GM19467 (cell line): ENCODE results near the gene CYP2W1.

Experiments used
- ATAC-seq: cut with Tn5 transposase; IDR thresholded peaks from one replicate; pipeline ENCODE4 v1.9.1; 2021; ENCODE audit warnings: mild to moderate bottlenecking, moderate library complexity; ENCODE audit not compliant: unreplicated experiment

The CYP2W1 gene

DNA sequence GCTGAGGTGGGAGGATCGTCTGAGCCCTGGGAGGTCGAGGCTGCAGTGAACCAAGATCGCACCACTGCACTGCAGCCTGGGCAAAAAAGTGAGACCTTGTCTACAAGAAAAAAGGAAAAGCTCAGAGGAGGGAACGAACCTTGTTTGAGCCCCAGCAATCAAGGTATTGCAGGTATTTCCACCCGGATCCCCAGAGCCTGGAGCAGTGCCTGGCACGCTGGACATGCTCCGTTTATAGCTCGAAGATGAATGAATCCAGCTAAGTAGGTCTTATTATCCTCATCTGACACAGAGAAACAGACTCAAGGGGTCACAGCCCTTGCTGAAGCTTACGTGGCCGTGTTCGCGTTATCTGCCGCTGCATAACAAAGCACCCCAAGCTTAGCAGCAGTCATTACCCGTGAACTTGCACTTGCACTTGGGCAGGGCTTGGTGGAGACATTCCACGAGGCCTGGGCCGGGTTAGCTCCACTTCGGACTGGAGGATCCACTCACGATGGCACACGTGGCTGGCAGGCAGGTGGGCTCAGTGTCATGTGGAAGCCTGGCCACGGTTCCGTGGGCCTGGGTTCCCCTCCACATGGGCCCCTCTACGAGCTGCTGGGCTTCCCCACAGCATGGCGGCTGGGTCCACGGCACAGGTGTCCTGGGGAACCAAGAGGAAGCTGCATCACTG is 4.4 kb upstream of the CYP2W1 start:
- ATAC-seq, result no peak

DNA sequence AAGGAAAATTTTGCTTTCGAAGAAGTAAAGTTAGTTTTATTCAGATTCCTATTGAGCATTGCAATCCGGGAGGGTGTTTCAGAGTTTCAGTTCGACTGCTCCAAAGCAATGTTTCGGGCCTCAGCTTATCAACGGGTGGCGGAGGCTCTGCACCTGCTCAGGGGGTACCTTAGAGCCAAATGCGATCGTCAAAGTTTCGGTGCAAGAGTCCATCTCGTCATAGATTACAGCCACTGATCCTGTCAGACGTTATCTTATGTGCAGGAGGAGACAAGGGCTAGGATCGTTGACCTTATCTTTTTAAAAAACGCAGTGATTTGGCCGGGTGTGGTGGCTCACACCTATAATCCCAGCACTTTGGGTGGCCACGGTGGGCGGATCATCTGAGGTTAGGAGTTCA is 3.8 kb upstream of the CYP2W1 start:
- no peak for ATAC-seq

DNA sequence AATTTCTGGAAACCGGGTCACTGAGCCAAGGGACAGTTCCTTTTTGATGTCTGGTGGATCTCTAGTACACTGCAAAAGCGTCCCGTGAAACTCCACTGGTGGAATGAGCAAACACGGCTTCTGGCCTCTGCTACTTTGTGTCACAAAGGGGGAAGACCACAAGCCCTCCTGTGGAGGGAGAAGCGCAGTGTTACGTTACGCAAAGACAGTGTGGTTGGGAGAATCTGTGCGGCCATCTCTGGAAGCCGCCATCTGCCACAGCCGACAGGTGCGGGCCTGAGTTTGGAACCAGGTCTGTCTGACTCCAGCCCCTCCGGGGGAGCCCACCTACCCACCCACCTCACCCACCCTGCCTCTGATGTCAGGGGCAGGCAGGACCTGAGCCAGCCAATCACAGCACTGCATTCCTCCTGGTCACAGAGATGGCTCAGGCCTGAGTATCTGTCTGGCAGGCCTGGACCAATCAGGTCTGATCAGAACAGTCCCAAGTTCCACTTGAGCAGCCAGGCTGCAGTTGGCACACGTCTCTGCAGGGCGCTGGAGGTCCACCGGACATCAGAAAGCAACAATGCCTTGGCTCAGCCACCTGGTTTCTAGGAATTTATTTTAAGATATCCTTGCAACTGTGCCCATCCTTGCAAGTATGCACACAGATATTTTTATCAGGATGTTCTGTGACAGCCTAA is 3.0 kb upstream of the CYP2W1 start:
- no peak for ATAC-seq

DNA sequence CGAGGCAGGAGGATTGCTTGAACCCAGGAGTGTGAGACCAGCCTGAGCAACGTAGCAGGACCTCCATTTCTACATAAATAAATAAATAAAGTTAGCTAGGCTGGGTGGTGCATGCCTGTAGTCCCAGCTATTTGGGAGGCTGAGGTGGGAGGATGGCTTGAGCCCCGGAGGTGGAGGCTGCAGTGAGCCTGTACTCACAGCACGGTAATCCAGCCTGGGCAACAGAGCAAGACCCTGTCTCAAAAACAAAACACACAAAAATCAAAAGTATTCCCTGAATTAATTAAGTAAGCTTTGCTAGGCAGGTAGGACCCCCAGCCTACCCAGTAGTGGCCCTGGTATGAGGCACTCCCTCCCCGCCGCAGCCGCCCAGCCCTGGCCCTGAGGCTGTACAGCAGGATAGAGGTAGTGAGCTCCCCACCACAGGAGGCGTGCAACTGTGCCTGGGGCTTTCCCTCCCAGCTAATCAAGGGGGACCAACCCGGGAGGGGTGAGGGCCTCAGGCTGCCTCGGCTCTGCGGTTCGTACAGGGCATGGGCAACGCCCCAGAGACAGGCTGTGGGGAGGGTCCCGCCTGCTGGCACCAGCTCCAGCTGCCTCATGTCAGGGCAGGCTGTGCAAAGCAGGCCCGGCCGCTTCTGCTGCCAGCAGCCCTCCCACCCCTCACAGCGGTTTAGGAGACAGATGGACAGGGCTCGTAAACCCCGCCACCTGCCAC is 1.0 kb upstream of the CYP2W1 start:
- no peak for ATAC-seq

DNA sequence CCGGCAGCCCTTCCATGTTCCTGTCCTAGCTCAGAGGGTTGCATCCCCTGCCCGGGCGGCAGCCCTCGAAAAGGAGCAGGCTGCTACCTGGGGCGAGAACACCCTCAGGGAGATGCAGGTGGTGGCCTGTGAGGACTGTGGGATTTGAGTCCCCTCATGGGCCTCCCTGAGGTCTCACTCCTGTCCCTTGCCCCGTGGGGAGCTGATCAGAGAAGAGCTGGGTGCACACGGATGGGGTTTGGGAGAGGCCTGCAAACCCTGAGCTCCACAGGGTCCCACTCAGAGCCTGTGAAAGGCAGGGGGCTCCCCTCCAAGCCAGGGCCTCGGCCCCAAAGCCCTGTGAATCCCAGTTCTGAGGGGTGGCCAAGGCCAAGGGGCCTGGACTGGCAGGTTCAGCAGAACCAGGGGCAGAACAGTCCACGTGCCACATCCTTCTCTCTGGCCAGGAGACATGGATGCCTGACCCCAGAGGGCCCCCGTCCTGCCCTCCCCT is 424 bp upstream of the CYP2W1 start:
- ATAC-seq, result no peak

DNA sequence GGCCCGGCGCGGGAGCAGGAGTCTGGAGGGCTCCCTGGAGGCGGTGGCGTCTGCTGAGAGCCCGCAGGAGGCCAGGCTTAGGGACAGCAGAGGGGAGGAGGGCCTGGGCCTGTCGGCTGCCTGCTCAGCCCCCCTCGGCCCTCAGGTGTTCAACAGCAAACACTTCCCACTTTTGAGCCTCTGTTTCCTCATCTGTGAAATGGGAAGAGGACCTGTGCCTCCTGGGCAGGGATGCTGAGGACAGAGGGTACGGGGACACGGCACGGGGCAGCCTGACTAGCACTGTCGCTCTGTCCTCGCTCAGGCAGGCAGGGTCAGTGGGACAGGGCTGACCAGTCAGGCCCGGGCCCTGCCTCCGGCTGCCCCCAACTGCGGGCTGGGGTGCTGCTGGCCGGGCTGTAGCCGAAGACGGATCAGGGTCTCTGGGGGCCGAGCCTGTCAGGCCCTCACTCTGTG is 663 bp downstream of the CYP2W1 start:
- no peak for ATAC-seq

DNA sequence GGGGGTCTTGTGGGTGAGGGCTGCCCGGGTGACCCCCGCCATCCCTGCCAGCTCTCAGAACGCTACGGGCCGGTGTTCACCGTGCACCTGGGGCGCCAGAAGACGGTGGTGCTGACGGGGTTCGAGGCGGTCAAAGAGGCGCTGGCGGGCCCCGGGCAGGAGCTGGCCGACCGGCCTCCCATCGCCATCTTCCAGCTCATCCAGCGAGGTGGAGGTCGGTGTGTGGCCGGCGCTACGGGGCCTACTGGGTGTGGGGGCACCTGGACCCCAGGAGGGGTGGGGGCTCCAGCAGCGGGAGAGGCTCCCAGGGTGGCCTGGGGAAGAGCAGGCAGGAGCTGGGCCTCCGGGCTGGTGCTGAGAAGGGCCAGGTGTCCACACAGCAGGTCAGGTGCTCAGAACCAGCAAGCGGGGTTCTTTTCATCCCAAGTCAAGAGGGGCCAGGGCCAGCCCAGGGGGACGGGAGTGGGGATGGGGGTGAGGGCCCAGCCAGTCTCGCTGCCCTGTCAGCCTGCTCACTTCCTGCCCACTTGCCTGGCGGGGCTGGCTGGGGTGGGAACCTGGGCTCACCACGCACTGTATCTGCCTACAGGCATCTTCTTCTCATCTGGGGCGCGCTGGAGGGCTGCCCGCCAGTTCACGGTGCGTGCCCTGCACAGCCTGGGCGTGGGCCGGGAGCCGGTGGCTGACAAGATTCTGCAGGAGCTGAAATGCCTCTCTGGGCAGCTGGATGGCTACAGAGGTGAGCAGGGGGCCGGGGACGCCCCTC is 1.6 kb downstream of the CYP2W1 start:
- no peak for ATAC-seq

DNA sequence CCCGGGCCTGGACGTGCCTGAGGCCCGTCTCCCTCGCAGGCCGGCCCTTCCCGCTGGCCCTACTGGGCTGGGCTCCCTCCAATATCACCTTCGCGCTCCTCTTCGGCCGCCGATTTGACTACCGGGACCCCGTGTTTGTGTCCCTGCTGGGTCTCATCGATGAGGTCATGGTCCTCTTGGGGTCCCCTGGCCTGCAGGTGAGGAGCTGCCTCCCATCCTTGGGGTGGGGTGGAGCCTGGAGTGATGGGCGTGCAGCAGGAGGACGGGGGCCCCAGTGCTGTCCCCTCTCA is 2.1 kb downstream of the CYP2W1 start:
- no peak for ATAC-seq

DNA sequence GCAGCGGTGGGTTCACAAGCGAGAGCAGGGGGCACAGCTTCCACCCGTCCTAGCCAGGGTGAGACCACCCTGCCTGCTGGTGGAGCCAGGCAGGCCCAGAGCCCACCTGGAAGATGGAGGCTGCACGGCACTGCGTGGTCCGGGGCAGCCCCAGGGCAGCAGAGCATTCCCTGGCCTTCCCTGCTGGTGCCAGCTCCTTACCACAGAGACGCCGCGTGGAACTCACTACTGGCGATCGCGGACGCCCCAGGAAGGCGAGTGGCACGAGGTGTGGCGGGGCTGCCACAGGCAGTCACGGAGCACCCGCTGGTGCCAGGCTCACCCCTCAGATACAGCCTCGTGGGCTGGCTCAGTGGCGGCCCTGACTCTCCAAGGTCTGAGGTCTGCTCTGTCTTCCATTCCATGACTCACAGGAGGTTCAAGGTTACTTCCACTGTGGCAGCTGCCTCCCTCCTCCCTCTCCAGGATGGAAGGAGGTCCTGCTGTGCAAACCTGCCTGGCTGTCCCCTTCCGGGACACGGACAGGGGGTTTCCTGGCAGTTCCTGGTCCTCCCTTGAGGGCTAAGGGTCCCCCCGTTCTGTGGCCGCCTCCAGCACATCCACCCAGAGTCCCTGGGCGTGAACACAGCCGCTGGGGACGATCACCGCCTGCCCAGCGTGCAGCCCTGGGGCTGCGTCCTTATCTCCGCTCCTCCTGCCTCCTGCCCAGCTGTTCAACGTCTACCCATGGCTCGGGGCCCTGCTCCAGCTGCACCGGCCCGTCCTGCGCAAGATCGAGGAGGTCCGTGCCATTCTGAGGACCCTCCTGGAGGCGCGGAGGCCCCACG is 3.1 kb downstream of the CYP2W1 start:
- ATAC-seq, result no peak

DNA sequence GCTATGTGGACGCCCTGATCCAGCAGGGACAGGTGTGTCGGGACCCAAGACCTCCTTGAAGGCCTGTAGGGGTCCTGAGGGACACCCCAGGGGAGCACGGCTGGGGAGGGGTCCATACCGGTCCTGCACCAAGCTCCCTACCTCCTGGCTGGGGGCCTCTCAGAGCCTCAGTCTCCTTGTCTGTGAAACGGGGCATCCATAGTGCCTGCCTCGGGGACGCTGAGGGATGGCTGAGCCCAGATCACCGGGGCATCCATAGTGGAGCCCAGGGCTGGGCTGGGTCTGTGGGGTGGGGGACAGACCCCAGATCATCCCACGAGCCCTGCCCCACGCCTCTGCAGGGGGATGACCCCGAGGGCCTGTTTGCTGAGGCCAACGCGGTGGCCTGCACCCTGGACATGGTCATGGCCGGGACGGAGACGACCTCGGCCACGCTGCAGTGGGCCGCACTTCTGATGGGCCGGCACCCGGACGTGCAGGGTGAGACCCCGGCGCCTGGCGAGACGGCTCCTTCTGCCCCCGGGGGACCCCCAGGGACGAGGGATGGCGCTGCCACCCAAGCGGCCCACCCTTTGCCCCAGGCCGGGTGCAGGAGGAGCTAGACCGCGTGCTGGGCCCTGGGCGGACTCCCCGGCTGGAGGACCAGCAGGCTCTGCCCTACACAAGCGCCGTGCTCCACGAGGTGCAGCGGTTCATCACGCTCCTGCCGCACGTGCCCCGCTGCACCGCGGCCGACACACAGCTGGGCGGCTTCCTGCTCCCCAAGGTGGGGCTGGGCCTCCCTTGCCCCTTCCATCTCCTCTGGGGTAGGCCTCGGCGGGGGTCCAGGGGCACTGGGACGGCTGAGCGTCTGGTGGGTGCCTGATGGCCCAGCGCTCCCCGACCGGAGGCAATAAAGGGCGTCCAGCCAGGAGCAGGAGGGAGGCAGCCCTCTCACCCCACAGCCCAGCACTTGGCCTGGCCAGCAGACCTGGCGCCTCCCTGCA is 4.1 kb downstream of the CYP2W1 start:
- ATAC-seq, result no peak

DNA sequence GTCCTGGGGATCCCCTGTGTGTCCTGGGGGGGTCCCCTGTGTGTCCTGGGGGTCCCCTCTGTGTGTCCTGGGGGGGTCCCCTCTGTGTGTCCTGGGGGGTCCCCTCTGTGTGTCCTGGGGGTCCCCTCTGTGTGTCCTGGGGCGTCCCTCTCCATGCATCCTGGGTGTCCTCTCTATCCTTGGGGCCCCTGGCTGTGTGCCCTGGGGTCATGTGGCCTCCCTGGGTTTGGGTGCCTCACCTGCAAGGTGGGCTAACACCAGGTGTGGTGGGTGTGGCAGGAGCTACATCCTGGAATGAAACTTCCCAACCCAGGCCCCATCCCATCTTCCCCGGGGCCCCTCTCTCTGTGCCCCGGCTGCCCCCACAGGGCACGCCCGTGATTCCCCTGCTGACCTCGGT is 4.9 kb downstream of the CYP2W1 start:
- ATAC-seq, result no peak

DNA sequence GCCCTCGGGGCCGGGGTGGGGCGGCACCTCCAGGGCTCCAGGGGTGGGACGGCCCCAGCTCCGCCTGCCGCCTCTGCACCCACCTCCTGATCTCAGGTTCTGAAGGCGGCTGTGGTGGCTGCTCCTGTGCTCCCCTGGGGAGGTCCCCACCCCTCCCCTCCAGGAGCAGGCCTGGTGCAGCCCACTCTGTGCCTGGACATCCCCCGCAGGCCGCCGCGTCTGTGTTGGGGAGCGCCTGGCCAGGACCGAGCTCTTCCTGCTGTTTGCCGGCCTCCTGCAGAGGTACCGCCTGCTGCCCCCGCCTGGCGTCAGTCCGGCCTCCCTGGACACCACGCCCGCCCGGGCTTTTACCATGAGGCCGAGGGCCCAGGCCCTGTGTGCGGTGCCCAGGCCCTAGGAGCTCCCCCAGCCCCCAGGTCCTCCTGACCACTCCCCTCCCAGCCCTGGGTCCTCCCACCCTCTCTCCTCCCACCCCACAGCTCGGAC is 5.5 kb downstream of the CYP2W1 start:
- no peak for ATAC-seq

DNA sequence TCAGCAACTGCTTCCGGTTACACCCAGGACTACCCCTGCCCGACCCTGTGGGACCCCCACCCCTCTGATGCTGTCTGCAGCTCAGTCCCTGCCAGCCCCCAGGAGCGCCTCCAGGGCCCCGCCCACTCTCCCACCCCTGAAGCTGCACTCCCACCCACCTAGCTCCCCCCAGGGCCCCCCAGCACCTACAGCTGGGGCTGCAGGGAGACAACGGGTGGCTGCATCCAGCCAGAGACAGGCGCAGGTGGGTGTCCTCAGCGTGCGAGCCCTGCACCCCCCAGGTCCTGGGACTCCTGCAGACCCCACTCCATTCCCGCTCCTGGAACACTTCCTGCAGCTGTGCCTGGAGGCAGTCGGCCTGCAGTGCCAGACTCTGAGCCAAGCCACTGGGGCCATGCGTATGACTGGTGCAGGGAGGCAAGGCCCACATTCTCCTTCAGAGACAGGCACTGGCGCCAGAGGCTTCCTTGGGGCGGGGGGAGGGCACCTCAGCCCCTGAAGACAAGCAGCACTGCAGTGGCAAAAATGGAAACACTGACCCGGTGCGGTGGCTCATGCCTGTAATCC is 6.1 kb downstream of the CYP2W1 start:
- ATAC-seq, result no peak

DNA sequence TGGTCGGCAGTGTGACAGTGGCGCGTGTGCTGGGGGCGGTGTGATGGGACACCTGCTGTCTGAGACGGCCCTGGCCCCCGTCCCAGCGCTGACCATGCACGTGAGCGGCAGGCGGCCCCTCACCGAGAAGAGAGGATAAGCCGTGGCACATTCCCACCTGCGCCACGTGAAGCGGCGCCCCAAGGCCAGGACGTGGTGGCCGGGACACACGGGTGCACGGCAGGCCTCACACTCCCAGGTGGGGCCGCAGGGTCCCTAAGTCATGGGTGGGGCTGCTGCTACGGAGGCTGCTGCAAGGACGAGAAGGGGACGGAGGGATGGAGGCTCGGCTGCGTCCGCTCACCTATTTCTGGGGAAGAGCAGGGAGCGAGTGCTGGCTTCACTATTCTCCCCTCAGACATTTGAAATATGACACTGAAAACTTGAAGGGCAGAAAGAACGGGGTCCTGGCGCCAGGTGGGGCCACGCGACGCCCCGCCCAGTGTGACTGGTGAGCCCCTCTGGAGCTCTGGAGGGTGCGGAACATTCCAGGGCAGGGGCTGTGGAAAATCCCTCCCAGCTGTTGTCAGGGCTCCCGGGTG is 7.5 kb downstream of the CYP2W1 start:
- no peak for ATAC-seq

DNA sequence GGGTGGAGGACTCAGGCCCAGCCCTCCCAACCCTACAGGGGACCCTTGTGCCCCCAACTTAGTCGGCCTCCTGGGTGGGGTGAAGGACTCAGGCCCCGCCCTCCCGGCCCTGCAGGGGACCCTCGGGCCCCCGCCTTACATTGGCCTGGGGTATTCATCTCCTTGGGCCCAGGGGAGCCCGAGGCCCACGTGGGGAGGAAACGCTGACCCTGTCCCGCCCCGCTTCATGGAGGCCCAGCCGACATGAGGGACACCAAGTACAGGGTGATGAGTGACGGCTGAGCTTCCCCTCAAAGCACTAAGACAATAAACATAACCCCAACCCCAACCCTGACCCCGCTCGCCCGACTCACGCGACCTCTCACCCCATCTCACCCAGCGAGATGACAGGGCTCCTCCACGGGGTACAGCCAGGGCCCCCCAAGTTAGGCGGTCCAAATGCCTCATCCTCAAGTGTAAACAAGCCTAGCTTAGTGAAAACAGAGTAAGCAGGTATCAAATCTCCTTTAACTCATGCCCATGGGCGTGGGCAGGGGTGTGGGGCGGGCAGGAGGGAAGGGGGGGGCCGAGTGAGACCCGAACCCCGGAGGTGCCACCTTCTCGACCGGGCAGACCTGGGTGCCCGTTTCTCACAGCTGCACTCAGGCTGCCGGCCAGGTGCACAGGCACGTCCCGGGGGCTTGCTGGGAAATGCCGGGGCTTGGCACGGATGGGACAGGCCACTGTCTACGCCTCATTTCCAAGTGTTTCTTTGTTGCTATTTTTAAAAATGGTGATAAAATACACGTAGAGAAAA is 8.2 kb downstream of the CYP2W1 start:
- ATAC-seq, result no peak

DNA sequence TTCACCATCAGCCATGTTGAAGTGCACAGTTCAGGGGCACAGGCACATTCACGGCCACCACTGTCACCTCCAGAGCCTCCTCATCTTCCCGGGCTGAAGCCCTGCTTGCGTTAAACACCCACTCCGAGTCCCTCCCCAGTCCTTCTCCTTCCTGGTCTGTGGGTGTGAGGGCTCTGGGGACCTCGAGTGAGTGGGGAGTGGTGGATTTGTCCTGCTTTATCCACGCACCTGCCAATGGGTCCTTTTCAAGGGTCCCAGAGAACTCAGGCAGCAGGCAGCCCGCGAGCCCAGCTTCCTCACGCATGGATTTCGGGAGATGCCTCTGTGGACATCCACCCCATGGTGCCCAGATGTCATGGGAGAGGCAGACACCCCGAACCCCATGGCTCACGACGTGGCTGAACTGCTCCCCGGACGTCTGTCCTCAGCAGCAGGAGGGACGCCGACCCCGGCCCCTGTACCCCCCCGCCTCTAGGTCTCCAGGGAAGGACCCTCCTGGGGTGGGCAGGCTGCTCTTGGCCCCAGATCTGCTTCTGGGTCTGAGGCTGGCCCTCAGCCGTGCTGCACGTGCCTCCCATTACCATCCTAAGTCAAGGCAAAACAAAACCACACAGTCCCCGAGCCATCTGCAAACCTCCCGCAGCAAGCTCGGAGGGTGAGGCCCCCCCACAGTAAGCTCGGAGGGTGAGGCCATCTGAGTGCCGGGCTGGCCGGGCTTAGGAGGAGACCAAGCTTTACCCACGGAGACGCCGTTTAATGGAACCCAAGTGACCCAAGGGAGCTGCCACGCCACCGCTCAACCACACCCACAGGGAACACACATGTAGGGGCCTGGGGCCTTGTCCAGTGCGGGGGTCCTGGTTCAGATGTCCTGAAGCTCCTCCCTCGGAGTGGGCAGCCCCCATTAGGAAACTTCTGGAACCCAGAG is 9.0 kb downstream of the CYP2W1 start:
- no peak for ATAC-seq
